ENCODE results near the gene TGM2.

- TF ChIP-seq CTCF (IDR thresholded peaks at IDR 0.05) (no peak), EZH2 (IDR thresholded peaks at IDR 0.05; ENCODE audit: borderline replicate concordance, insufficient read depth, low read depth, low read length, poor library complexity, severe bottlenecking) (no peak)
Observed at GRCh38 chr20:38136421-38137245, 28.4 kb downstream of the TGM2 start.
